Measurements from ENCODE around the gene EPHB3. TPM values are rescaled to one million over a fixed set of nuclear protein-coding genes. Genes with fewer than 3 reads are reported as not detected.
"Not testable (repeated sequence)": the region's sequence is repeated elsewhere in the genome, so short reads cannot be mapped to it uniquely, and the experiment has no call there.

Gene EPHB3
- total RNA-seq, 1 donor from 2014 or later, result not detected

- DNase-seq (ENCODE audit: low read depth, low spot score), result no peak
Observed at GRCh38 chr3:184598574-184598927, 37.0 kb downstream of the EPHB3 start.

- DNase-seq (ENCODE audit: low read depth, low spot score), result no peak
Observed at GRCh38 chr3:184599143-184599542, 37.6 kb downstream of the EPHB3 start.

DNA sequence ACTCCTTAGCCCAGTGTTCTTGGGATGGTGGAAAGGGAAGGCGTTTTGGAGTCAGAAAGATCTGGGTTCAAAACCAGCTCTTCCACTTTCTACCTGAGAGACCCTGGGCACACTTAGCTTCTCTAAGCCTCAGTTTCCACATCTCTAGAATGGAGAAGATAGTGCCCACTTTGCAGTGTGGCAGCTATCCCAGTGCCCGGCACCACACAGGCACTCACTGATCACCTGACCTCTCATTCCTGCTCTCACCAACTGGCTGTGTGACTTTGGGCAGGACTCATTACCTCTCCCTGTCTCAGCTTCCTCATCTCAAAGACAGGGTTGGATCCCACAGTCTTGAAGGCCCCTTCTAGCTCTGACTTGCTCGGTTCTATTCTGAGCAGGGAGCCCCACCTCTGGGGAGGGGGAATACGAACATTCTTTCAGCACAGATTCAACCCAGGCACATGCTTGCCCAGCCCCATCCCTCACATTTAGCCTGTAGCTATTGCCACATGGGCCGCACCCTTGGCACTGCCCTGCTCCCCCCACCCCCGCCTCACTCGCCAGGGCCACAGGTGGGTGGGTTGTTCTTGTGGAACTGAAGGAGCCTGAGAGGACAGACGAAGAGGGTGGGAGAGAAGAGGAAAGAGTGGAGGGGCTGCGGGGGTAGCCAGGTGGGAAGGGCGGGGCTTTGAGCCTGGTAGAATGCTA, 39.2 kb downstream of the EPHB3 start:
- DNase-seq (ENCODE audit: low read depth, low spot score), result no peak

- no peak for DNase-seq (ENCODE audit: low read depth, low spot score)
Observed at GRCh38 chr3:184601576-184602371, 40.2 kb downstream of the EPHB3 start.

GRCh38 chr3:184602372-184603150, 41.0 kb downstream of the EPHB3 start:
- DNase-seq (ENCODE audit: low read depth, low spot score), result no peak

DNA sequence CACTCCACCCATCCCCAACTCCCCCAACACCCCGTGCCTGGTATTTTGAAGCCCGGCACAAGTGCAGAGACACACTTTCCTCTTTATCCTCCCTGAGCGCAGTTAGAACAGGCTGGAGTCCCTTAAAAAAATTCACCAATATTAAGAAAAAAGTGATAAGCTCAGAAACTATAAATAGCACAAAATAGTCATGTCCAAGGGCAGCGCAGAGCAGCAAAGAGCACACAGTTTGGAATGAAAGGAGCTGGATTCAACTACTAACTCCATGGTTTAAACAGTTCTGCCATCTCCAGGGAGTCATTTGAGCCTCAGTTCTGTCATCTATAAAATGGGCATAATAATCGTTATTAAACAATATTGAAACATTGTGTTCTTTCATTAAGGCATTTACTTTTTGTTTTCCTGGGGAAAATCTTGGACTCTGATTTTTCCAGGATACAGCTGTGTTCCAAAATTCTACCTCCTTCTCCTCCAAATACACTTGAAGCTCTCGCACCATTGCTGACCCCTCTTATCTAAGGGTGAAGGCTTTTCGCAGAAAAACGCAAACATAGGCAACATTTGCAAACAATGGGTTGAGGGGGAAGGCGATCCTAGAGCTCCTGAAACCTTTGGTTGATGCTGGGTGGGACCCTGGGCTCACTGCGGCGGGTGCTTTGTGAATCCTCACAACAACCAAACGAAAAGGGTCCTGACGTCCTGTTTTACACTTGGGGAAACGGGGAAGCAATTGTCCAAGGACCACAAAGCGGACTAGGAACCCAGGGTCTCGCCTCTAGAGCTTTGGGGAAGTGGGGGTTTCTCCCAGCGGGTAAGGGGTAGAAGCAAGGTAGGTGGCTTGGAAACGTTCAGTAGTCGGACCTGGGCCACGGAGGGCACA, 41.8 kb downstream of the EPHB3 start:
- no peak for DNase-seq (ENCODE audit: low read depth, low spot score)

- DNase-seq (ENCODE audit: low read depth, low spot score), result no peak
Observed at GRCh38 chr3:184604039-184604601, 42.5 kb downstream of the EPHB3 start.

DNA sequence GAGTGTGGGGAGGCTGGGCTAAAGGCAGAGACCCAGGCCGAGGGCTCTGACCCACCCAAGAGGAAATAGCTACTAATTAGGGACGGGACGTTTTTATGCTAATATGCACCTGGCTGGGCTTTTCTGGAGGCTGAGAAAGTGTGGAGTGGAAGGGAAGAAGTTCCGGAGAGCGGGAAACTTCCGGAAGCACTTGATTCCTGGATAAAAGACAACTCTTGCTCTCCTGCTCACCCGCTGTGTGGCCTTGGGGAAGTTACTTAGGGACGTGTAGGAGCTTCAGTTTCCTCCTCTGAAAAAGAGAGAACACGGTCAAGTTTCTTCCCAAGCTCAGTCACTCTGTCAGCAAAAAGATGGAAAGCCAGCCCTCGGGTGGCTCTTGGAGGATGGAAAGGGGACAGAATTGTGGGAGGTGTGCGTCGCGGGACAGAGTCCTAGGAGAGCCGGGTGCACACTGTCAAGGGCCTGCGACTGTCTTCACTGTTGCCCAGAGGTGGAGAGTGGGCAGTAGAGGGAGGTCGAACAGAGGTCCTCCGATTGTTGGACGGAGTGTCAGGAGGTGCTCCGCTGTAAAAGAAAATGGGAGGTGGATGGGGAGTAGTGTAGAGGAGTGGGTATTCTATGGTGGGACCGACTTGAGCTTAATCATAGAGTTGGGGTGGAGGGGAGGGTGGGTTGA, 43.2 kb downstream of the EPHB3 start:
- DNase-seq (ENCODE audit: low read depth, low spot score), result no peak

DNA sequence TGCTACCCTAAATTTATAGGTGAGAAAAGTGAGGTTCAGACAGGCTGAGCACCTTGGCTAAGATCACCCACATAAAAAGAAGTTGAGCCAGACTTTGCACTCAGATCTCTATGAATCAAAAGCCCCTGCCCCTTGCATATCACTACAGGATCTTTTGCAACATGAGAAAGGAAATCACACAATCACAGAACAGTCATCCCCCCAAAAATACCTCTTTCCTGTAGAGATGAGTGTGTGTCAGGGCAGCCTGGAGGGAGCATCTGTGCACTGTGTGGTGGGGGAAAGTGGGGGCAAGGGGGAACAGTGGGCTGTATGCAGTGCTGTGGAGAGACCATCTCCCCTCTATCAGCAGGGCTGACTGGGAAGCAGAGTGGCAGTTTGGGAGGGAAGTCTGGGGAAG, 46.6 kb downstream of the EPHB3 start:
- no peak for DNase-seq (ENCODE audit: low read depth, low spot score)

- no peak for DNase-seq (ENCODE audit: low read depth, low spot score)
Observed at GRCh38 chr3:184609476-184610244, 48.1 kb downstream of the EPHB3 start.

- no peak for DNase-seq (ENCODE audit: low read depth, low spot score)
Observed at GRCh38 chr3:184610245-184610871, 48.8 kb downstream of the EPHB3 start.

- no peak for DNase-seq (ENCODE audit: low read depth, low spot score)
Observed at GRCh38 chr3:184611607-184612281, 50.2 kb downstream of the EPHB3 start.

- no peak for DNase-seq (ENCODE audit: low read depth, low spot score)
Observed at GRCh38 chr3:184615396-184615795, 53.8 kb downstream of the EPHB3 start.

- no peak for DNase-seq (ENCODE audit: low read depth, low spot score)
Observed at GRCh38 chr3:184616436-184616835, 54.9 kb downstream of the EPHB3 start.

DNA sequence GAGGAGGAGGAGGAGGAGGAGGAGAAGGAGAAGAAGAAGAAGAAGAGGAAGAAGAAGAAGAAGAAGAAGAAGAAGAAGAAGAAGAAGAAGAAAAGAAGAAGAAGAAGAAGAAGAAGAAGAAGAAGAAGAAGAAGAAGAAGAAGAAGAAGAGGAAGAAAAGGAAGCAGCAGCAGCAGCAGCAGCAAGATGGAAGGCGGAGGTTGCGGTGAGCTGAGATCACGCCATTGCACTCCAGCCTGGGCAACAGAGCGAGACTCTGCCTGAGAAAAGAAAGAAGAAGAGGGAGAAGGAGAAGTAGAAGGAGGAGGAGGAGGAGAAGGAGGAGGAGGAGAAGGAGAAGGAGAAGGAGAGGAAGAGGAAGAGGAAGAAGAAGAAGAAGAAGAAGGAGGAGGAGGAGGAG, 55.7 kb downstream of the EPHB3 start:
- DNase-seq (ENCODE audit: low read depth, low spot score), result not testable (repeated sequence)

DNA sequence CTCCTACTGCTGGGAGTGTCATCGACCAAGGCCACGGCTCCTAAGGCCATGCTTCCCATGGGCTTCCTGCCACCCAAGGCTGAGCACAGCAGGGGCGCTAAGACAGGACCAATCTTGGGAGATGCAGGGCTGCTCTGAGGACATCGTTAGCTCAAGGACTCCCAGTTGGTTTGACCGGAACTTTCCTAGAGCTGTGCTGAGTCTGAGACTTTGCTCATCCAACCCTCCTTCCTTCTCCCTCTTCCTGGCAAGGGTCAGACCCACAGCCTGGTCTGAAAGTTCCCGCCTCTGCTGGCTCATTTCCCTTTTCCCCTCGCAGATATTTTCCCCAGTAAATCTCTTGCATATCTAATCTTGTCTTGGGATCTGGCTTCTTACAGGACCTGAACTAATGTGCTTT, 57.2 kb downstream of the EPHB3 start:
- DNase-seq (ENCODE audit: low read depth, low spot score), result no peak

DNA sequence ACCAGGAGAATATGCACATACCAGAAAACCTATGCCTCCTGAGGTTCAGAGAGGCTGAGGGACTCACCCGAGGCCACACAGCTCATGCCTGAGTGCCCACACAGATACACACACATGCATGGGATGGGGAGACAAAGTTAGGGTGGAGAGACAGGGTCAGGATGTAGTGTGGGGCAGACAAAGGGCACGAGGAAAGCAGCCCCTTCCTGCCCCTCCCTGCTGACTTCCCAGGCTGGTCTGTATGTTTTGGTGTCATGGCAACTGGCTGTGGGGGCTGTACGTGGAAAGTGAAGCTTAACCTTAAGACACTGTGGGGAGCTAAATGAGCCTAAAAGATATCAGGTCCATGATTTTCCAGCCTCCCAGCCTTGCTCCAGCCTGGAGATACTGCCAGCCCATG, 57.8 kb downstream of the EPHB3 start:
- peak; percentile 39 for DNase-seq (ENCODE audit: low read depth, low spot score)

DNA sequence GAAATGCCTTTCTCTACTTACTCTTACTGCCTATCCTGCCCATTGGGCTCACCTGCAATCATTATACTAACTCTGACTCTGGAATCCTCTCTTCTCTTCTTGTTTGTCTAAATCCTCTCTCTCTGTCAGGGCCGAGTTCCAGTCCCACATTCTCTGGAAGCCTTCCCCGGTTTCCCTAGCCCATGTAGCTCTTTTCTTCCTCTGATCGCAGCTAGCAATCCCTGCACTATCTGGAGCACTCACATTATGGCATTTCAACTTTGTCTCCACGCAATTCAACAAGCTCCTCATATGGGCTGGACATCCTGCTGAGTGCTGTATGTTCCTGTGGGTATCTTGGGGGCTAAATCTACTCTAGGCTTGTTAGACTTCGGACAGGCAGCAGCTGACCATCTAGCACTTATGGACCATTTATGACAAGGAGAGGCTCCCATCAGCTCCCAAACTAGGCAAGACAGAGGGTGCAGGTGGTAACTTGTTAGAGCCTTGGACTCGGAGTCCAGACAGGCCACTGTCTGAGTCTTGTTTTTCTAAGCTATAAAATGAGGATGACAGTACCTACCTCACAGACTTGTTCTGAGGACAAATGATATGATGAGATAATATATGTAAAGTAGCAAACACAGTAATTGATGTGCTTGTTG, 58.3 kb downstream of the EPHB3 start:
- DNase-seq (ENCODE audit: low read depth, low spot score), result no peak
